ENCODE data around the gene CYP2F1.
"Not testable (repeated sequence)": the region's sequence is repeated elsewhere in the genome, so short reads cannot be mapped to it uniquely, and the experiment has no call there.

GRCh38 chr19:41126765-41127203, 12.6 kb downstream of the CYP2F1 start:
- TF ChIP-seq POLR2AphosphoS5 (IDR thresholded peaks at IDR 0.05; ENCODE audit: low read depth, low read length); ZNF274 (IDR thresholded peaks at IDR 0.05; ENCODE audit: low read depth, low read length); REST (IDR thresholded peaks at IDR 0.05; ENCODE audit: low read depth); JUND (IDR thresholded peaks at IDR 0.05): not testable (repeated sequence)
